DOHH2 (cell line): ENCODE results near the gene RCVRN.

Experiments used
- H3F3A ChIP-seq: fragments of 200-600 bp; sonication (generic), shearing (Covaris generic); 2 replicates; pipeline ENCODE4 v1.6.0; 2016; ENCODE audit warnings: antibody characterized with exemption, mild to moderate bottlenecking; ENCODE audit not compliant: control insufficient read depth, insufficient read depth
- H3K27ac ChIP-seq: fragments of 200-600 bp; sonication (generic); 2 replicates; pipeline ENCODE4 v1.5.1; 2014; ENCODE audit warnings: low read depth, mild to moderate bottlenecking, low read length, moderate library complexity
- H3K27me3 ChIP-seq: fragments of 200-600 bp; sonication (generic); 2 replicates; pipeline ENCODE4 v1.6.1; 2014; ENCODE audit warnings: mild to moderate bottlenecking, low read length, mixed read lengths; ENCODE audit not compliant: control insufficient read depth
- H3K36me3 ChIP-seq: fragments of 200-600 bp; sonication (generic); 2 replicates; pipeline ENCODE4 v1.6.1; 2014; ENCODE audit warnings: mild to moderate bottlenecking, low read length, moderate library complexity, mixed read lengths; ENCODE audit not compliant: control insufficient read depth
- H3K4me1 ChIP-seq: fragments of 200-600 bp; sonication (generic); 2 replicates; pipeline ENCODE4 v1.6.1; 2014; ENCODE audit warnings: mild to moderate bottlenecking, low read length, mixed read lengths; ENCODE audit not compliant: control insufficient read depth
- H3K4me2 ChIP-seq: fragments of 200-600 bp; sonication (generic); 2 replicates; pipeline ENCODE4 v1.6.0; 2014; ENCODE audit warnings: mild to moderate bottlenecking, low read length, moderate library complexity
- H3K4me3 ChIP-seq: fragments of 200-600 bp; sonication (generic); 2 replicates; pipeline ENCODE4 v1.5.1; 2014; ENCODE audit warnings: mild to moderate bottlenecking, low read length, mixed read lengths
- H3K79me2 ChIP-seq: fragments of 200-600 bp; sonication (generic); 2 replicates; pipeline ENCODE4 v1.6.1; 2014; ENCODE audit warnings: mild to moderate bottlenecking, low read length, mixed read lengths; ENCODE audit not compliant: control insufficient read depth
- H3K9me2 ChIP-seq: fragments of 200-600 bp; sonication (generic); replicated peaks from 2 replicates; pipeline ENCODE4 v1.6.1; 2014; ENCODE audit warnings: mild to moderate bottlenecking, low read length, mixed read lengths; ENCODE audit not compliant: control insufficient read depth
- H3K9me3 ChIP-seq: fragments of 200-600 bp; sonication (generic); 2 replicates; pipeline ENCODE4 v1.6.1; 2014; ENCODE audit warnings: antibody characterized with exemption, low read length, mixed read lengths; ENCODE audit not compliant: control insufficient read depth, insufficient read depth
- H4K20me1 ChIP-seq: fragments of 200-600 bp; sonication (generic); 2 replicates; pipeline ENCODE4 v1.6.0; 2014; ENCODE audit warnings: low read depth, mild to moderate bottlenecking, antibody characterized with exemption, low read length, moderate library complexity; ENCODE audit not compliant: control insufficient read depth, insufficient read depth
- EZH2phosphoT487 ChIP-seq: fragments of 200-600 bp; sonication (generic); IDR thresholded peaks from 2 replicates; pipeline ENCODE4 v1.6.1; 2017; ENCODE audit warnings: borderline replicate concordance, mild to moderate bottlenecking, antibody characterized with exemption, low read length, moderate library complexity, mixed read lengths
- TF ChIP-seq, protein P1 (sequence below): fragments of 200-600 bp; sonication (generic); IDR thresholded peaks from one replicate; pipeline ENCODE4 v1.5.1; 2014; ENCODE audit warnings: antibody characterized with exemption, mild to moderate bottlenecking, low read depth, low read length; ENCODE audit not compliant: poor library complexity, severe bottlenecking

RCVRN gene

DNA sequence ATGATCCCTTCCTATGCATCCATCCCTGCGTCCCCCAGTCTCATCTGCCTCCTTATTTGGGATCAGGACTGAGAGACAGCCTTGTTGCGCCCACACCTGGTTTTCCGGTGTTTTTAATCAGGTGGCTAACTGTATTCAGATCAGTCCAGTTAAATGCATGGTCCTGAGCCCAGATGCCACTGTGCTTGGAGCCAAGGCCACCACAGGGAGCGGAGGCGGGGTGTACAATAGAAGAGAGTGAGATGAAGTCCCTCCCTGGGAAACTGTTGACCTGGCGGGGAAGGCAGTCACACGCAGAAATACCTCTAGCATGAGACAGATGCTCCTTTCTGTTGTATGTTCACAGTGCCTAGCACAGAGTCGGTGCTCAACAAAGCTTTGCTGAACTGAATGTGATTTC lies 6.3 kb downstream of the RCVRN start:
- H3F3A ChIP-seq = no peaks in the 10 kb centered on the region
- H3K79me2 ChIP-seq = no peaks in the 10 kb centered on the region
- H3K4me2 ChIP-seq = no peak overlapping the region
- H3K9me2 ChIP-seq = no peaks in the 10 kb centered on the region
- H3K27ac ChIP-seq = no peak overlapping the region
- H3K9me3 ChIP-seq = no peaks in the 10 kb centered on the region
- TF ChIP-seq, protein P1, sequence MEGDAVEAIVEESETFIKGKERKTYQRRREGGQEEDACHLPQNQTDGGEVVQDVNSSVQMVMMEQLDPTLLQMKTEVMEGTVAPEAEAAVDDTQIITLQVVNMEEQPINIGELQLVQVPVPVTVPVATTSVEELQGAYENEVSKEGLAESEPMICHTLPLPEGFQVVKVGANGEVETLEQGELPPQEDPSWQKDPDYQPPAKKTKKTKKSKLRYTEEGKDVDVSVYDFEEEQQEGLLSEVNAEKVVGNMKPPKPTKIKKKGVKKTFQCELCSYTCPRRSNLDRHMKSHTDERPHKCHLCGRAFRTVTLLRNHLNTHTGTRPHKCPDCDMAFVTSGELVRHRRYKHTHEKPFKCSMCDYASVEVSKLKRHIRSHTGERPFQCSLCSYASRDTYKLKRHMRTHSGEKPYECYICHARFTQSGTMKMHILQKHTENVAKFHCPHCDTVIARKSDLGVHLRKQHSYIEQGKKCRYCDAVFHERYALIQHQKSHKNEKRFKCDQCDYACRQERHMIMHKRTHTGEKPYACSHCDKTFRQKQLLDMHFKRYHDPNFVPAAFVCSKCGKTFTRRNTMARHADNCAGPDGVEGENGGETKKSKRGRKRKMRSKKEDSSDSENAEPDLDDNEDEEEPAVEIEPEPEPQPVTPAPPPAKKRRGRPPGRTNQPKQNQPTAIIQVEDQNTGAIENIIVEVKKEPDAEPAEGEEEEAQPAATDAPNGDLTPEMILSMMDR = no peak
- TF ChIP-seq EZH2phosphoT487 = no peak
- no peaks in the 10 kb centered on the region for H3K27me3 ChIP-seq
- H3K4me1 ChIP-seq = no peaks in the 10 kb centered on the region
- no peaks in the 10 kb centered on the region for H4K20me1 ChIP-seq
- no peaks in the 10 kb centered on the region for H3K36me3 ChIP-seq
- H3K4me3 ChIP-seq = no peak overlapping the region

DNA sequence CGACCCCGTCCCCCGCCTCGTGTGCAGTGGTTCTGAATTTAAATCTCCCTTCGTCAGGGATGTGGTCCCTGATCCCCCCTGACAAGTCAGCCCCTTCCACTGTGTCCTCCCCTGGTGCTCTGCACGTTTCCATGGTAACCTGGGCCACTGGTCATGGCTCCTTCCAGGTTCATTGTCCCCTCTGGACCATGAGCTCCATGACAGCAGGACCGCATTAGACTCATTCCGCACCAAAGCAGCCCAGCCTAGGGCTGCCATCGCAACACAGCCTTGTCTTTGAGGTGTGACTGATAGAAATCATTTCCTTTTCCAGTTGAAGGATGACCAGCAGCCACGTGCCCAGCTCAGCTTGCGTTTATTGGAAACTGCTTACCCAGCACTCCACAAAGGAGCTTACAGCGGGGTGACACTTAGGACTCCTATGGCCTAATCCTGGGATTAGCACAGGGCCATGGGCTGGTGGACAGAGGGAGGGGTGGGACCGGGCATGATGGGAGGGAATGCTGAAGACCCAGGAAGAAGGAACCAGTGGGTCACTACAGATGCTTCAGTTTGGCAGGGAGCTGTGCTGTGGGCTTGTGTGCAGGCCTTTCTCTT lies 7.6 kb downstream of the RCVRN start:
- no peaks in the 10 kb centered on the region for H3K9me3 ChIP-seq
- H3K27ac ChIP-seq = no peak overlapping the region
- no peaks in the 10 kb centered on the region for H3K79me2 ChIP-seq
- H3K4me3 ChIP-seq = no peak overlapping the region
- TF ChIP-seq, protein P1 = no peak
- TF ChIP-seq EZH2phosphoT487 = no peak
- no peaks in the 10 kb centered on the region for H3F3A ChIP-seq
- no peaks in the 10 kb centered on the region for H3K4me1 ChIP-seq
- H3K9me2 ChIP-seq = no peaks in the 10 kb centered on the region
- H3K36me3 ChIP-seq = no peaks in the 10 kb centered on the region
- no peaks in the 10 kb centered on the region for H4K20me1 ChIP-seq
- no peak overlapping the region for H3K4me2 ChIP-seq
- no peaks in the 10 kb centered on the region for H3K27me3 ChIP-seq

DNA sequence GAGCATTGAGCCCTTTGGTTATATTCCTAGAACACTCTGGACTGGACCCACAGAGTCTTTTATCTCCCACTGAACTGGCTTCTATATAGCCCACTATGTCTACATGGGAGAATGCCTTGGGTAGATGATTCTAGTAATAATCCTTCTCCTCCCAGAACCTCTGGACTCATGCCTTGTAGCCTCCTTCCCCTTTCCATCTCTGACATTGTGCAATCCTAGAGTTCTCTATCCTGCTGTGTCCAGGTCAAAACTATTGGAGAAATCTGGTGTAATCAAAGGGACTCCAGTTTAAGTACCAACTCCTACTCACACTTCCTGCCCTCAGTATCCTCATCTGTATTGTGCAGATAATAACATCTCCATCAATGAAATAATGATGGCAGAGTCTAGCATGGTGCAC lies 9.1 kb downstream of the RCVRN start:
- H3K27ac ChIP-seq = no peak overlapping the region
- no peaks in the 10 kb centered on the region for H3K4me1 ChIP-seq
- H3K4me2 ChIP-seq = no peak overlapping the region

More for the DNA sequence above, 9.1 kb downstream of the RCVRN start:
- Histone ChIP-seq H3F3A (no peaks in the 10 kb centered on the region), H3K36me3 (no peaks in the 10 kb centered on the region), H3K4me3 (no peak overlapping the region), H3K9me2 (no peaks in the 10 kb centered on the region), H3K9me3 (no peaks in the 10 kb centered on the region), H4K20me1 (no peaks in the 10 kb centered on the region), H3K27me3 (no peaks in the 10 kb centered on the region), H3K79me2 (no peaks in the 10 kb centered on the region)
- TF ChIP-seq, protein P1 = no peak
- TF ChIP-seq EZH2phosphoT487 = no peak
